GM03348 (cell line): ENCODE results near the gene CD44.
"Not testable (repeated sequence)": the region's sequence is repeated elsewhere in the genome, so short reads cannot be mapped to it uniquely, and the experiment has no call there.

Experiments used
- DNase-seq: peaks from one replicate; pipeline ENCODE4 v3.0.0; 2012; ENCODE audit warnings: low spot score

The CD44 gene

DNA sequence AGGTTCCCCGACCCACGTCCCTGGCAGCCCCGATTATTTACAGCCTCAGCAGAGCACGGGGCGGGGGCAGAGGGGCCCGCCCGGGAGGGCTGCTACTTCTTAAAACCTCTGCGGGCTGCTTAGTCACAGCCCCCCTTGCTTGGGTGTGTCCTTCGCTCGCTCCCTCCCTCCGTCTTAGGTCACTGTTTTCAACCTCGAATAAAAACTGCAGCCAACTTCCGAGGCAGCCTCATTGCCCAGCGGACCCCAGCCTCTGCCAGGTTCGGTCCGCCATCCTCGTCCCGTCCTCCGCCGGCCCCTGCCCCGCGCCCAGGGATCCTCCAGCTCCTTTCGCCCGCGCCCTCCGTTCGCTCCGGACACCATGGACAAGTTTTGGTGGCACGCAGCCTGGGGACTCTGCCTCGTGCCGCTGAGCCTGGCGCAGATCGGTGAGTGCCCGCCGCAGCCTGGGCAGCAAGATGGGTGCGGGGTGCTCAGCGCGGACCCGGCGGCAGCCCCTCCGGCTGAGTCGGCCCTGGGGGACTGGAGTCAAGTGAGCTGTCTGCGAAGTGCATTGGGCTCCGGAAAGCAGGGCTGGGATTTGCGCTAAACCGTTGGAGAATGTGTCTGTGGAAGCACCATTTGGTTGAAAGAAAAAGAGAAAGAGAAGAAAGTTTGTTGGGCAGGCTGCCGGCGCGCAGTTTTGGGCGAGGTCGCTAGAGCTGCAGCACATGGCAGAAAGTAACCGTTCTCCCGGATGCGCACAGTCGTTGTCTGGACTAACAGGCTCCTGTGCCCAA, at the start of gene CD44:
Gene CD44 (plus strand): TSS at position 229 of the 779 bp plus-strand sequence. CDS start 133 bp downstream, at position 362.
- peak; percentile 92 for DNase-seq

DNA sequence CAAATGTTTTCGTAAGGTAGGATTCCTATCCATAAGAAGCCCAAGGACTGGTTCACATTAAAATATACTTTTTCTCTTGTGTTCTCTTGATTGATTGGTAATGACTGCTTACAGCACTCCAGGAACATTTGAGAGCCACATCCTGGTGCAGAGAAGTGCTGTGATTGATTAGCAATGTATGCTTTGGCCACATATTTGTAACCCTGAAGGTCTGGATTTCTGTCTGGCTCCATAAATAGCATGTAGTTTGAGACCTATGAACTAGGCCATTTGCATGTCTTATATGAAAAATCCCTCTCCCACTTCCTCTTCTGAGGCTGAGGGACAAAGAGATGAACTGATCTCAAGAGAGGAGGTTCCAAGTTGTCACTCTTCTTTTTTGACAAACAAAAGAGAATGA, 49.3 kb upstream of the CD44 start:
- DNase-seq = no peak

DNA sequence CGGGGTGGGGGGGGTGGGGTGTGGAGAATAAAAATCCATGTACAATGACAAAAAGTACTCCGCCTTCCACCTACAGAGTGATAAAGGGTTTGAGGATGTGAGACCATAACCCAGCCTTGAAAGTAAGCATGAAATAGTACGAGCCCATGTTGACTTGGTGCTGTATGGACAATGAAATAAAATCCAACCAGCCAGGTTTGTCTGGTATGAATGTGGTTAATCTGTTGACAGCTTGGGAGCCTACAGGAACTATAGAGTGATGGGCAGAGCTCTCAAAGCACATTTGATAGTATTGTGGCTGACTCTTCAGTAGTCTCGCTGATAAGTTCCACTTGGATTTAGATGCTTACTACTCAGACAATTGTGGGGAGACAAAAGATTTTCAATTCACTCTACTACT, 48.8 kb upstream of the CD44 start:
- DNase-seq = no peak

DNA sequence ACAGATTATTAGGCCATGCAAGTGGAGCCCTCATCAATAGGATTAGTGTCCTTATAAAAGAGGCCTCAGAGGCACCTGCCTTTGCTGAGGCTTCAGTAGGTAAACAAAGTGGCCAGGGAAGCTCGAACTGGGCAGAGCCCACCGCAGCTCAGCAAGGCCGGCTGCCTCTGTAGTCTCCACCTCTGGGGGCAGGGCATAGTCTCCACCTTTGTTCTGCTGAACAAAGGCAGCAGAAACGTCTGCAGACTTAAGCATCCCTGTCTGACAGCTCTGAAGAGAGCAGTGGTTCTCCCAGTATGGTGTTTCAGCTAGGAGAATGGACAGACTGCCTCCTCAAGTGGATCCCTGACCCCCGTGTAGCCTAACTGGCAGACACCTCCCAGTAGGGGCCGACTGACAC, 48.0 kb upstream of the CD44 start:
- not testable (repeated sequence) for DNase-seq

DNA sequence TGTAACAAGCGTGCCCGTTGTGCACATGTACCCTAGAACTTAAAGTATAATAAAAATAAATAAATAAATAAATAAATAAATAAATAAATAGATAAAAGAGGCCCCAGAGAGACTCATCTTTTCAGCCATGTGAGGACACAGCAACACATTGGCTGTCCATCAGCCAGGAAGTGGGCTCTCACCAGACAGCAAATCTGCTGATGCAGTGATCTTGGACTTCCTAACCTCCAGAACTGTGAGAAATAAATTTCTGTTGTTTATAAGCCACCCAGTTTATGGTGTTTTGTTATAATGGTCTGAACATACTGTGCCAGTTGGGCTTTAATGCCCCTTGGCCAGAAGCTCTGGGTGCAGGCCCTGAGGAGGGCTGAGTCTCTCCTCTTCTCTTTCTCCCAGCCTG, 42.2 kb upstream of the CD44 start:
- DNase-seq = no peak

DNA sequence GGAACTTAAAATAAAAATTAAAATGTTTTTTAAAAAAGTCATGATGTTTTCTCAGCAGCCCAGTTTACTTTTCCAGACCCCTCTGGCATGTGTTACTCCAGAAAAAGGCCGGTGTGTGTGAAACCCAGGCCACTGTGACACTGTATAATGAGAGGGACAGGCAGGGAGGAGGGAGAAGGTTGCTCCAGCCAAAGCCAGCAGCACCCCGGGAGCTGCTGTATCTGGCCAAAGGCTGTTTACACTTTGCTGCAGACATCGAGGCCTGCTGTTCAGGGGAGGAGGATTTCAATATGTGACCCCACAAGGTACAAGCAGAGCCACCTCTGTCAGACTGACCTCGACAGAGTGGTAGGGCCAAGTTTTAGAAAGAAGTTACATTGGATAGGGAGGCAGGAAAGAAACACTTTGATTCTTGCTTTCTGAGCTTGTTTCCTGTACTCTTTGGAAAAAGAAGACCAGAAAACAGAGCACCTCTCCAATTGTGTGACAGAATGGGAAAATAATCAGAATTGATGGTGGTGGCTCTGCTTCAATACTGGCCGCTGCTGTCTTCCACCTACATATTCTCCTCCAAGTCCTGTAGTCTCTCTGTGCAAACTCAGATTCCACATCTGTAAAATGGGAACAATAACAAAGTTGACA, 41.0 kb upstream of the CD44 start:
- no peak for DNase-seq

DNA sequence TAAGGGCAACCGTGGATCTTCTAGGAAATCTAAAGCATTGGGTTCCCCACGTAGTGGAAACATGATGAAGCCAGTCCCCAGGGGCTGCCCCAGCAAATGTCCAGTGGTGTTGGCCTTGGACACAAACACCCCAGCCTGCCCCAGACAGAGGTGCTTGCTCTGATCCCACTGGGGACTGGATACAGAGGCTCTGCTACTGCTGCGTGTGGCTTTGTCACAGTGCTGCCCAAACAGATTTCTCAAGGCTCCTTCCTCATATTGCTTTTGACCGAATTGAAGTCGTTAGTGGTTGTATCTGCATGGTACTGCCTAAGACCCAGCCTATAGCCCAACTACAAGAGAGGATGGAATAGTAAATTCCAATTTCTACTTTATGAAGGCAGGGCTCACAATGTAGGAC, 40.1 kb upstream of the CD44 start:
- no peak for DNase-seq

DNA sequence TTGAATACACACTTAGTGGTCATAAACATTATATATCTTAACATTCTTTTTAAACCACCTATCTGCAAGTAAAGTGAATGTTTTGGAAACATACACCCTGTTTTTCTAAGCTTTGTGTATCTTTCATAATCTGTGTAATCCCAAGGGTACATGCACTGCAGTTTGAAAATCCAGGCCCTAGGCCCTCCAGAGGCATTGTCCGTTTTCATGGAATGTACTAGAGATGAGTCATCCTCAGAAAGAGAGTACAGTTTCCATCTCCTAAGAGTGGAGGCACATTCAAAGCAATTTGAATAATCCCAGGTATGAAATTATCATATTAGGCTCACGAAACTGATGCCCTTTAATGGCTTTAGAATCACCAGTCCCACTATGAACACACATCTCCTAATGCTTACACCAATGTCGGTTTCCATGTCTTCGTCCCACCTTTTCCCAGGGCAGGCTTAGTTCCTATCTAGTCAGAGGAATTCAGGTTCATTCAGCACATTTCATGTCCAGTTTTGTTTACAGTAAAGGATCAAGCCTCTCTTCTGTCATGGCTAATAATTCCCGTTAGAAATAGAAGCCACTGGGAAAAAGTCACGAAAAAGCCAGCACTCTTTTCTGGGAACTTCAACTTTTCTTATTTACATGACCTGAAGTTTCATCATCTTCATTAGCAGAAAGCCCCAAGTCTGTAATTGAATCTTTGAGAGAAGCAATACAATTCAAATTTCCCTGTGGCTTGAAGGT, 39.5 kb upstream of the CD44 start:
- peak; percentile 72 for DNase-seq

DNA sequence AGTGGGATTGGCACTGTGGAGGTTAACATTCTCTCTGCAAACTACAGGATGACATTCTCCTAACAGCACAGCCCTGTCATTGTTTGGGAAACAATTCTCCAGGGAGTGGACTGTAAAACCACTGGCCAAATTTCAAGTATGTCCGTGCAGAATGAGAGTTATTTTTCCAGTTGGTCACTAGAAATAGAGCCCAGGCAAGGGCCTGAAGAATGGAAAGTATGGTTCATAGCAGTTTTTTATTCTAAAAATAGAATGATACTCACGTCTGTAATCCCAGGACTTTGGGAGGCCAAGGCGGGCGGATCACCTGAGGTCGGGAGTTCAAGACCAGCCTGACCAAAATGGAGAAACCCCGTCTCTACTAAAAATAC, 39.0 kb upstream of the CD44 start:
- peak; percentile 60 for DNase-seq

DNA sequence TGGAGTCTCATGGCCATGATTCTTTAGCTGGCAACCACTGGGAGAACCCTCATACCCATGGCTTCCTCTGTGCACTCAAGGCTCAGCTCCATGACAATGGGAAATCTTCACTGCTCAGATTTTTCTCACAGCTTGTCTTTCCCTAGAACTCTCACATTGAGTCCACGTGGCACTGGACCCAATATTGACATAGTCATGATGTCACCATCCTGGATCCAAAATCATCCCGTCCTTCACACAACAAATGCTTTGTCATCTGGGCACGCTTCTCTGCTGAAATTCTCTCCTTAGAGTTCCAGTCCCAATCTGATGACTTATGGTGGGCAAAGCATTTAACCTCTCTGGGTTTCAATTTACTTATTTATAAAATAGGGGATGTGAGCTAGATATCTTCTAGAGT, 37.7 kb upstream of the CD44 start:
- no peak for DNase-seq

DNA sequence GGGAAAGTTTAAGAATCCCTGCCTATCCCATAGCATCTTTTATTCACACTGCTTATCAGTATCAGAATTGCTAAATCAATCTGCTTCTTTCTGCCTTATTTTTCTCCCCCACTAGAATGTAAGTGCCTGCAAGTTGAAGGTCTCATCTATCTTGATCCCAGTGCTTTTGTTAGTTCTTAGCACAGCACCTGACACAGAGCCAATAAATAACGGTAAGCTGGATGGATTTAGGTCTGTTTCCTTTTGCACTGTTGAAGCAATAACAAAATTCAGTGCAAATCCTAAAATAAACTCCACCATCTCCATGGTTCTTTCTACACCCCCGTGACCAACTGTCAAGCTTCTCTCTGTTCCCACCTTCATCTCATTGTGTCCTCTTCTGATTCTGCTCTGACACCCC, 36.7 kb upstream of the CD44 start:
- DNase-seq = no peak

DNA sequence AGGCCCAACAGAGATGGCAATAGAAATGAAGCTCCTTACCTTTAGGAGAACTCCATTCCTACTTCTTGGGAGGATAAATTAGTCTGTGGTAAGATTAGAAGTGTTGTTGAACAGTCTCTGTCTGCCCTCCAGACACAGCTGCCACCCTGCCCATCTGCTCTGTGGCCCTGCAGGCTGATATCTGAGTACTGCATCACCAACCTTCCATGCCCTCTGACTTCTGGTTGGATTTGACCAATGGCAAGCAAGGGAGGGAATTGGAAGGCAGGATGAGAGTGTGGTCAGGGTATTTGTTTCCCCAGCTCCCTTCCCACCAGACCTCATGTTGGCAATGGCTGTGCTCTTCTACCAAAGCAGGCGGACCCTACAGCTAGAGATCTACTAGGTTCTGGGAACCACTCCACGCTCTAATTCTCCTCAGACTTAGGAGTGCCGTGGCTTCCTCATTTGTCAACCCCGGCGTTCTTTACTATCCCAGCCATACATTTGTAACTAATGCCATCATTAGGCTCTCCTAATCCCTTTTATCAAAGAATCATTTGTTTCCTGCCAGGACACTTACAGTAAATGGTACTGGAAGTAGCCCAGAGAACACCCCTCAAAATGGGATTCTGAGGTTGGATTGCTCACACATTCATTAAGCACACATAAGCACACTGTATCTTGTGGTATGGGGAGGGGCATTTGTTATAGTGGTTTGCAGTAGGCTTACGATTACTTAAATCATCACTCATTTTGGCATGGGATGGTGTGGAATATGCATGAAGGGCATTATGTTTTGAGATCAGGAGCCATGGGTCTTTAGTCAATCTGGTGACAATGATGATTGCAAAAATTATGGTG, 35.4 kb upstream of the CD44 start:
- DNase-seq = no peak

DNA sequence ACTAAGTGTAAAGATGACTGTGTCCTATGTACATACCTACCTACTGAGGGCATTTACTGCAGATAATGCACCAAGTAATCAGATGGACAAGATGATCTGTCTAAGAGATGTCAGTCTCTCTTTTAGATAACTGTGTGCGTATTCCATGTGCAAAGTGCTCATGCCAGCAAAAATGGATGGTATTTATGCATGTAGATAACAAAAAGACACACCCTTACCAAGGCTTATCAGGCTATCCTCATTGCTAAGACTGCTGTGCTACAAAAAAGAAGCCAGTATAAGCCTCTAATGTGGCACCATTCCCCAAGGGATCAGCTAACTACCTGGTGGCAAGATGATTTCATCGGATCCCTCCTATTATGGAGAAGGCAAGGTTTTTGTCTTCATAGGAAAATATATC, 34.3 kb upstream of the CD44 start:
- no peak for DNase-seq

DNA sequence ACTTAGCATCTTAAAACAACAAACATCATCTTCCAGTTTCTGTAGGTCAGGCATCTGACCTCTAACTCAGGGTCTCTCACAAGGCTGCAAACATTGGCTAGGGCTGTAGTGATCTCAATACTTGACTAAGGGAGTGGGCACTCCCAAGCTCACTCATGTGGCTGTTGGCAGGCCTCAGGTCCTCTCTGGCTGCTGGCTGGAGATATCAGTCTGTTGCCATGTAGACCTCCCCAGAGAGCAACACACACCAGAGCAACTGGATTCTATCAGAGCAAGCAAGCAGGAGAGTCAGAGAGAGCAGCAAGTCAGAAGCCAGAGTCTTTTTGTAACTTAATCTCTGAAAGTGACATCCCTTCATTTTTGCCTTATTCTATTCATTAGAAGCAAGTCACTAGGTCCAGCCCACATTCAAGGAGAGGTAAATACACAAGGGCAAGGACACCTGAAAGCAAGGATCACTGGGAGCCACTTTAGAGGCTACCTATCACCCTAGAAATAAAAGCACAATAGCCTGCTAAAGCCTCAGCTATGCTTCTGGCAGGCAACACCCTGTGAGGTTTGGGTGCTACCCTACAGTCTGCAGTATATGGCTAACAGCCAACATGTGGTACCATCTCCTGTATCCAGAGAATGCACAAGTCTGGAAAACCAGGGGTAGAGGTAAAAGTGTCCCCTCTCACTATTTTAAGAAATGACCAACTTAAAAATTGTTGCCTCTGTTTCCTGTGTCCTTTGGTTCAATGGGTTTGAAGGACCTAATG, 33.5 kb upstream of the CD44 start:
- DNase-seq = no peak

DNA sequence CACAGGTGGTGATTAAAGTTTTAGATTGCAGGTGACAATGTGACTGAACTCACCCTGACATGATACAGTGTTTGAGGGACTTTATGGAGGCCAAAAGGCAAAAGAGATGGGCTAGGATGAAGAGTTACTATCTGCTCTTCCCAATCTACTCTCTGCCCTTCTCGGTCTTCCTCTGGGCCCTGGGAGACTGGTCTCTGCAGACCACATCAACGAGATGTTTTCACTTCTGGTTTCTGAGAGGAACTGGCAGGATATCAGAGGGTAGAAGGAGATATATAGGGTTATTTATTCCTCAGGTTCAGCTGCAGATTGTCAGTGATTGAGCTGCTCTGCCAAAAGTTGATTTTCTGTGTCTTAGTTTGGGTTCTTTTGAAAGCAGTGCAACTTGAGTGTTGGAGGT, 32.4 kb upstream of the CD44 start:
- no peak for DNase-seq

DNA sequence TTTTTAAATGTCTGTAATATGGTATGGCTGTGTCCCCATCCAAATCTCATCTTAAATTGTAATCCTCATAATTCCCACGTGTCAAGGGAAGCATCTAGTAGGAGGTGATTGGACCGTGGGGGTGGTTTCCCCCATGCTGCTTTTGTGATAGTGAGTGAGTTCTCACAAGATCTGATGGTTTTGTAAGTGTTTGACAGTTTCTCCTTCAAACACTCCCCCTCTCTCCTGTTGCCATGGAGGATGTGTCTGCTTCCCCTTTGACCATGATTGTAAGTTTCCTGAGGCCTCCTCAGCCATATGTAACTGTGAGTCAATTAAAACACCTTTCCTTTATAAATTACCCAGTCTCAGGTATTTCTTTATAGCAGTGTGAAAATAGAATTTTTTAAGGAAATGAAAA, 31.1 kb upstream of the CD44 start:
- DNase-seq = no peak

DNA sequence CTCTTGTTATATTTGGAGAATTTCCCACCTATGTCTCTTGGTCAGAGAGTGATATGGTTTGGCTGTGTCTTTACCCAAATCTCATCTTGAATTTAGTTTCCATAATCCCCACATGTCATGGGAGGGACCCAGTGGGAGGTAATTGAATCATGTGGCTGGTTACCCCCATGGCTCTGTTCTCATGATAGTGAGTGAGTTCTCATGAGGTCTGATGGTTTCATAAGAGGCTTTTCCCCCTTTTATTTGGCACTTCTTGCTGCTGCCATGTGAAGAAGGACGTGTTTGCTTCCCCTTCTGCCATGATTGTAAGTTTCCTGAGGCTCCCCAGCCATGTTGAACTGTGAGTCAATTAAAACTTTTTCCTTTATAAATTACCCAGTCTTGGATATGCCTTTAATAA, 30.6 kb upstream of the CD44 start:
- not testable (repeated sequence) for DNase-seq

DNA sequence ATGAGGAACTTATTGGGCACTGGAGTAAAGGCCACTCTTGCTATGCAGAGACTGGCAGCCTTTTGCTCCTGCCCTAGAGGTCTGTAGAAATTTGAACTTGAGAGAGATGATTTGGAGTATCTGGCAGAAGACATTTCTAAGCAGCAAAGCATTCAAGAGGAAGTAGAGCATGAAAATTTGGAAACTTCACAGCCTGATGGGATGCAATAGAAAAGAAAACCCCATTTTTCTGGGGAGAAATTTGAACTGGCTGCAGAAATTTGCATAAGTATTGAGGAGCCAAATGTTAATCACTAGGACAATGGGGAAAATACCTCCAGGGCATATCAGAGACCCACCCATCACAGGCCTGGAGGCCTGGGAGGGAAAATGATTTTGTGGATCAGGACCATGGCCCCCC, 29.9 kb upstream of the CD44 start:
- no peak for DNase-seq

DNA sequence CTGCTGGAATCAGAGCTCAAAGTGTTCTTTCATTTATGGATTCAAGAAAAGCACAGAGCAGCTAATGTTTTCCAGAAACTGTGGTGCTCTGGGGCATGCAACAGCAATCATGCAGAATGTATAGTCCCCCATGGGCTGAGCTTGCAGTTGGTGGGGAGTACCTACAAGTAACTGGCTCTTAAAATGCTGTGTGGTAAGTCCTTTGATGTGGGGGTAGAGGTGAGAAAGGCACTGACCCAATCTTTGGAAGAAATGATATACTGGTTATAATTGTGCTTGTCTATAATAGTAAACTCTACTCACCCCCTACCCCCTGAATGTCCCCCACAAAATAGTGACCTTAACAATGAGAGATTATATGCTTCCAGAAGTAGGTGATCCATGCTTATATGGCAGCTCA, 29.1 kb upstream of the CD44 start:
- no peak for DNase-seq

DNA sequence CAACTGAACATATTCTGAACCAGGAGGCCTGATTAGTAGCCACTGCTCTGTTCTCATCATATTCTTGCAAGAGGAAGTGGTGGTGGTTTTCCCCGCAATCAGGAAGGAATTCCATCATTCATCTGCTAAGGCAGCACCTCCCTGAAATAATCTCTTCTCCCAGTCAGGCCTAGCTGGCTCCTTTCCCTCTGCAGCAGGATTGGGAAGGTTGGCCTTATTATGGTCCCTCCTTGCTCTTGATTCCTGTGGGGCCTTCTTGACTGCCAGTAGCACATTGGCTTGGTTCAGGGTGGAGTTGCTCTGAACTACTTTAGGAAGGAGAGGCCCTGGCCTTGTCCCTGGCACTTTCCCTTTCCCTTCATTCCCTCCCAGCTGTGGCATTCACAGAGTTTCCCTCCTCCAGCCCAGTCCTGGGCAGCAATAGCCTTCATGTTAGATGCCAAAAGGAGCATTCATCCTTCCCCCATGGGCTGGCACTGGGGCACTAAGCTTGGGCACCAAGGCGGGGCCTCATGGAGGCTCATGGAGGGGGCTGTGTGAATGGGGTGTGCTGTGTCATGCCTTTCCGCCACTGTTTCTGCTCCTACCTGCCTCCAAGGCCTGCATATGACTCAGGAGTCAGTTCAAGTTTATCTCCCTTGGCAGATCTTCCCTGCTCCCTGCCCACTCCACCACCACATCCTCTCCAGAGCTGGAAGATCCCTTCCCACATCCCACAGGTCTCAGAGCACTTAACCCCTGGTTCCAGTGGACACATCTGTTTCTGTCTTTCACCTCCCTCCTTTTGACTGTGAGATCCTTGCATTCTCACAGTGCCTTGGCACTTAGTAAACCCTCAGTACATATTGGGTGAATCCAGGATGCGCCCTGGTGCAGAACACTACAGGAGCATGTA, 27.6 kb upstream of the CD44 start:
- DNase-seq = peak; percentile 89
